ENCODE results near the gene CHST7.
A peak's percentile ranks its signal among the peaks of the same experiment; 100 is the strongest.

CHST7 gene

DNA sequence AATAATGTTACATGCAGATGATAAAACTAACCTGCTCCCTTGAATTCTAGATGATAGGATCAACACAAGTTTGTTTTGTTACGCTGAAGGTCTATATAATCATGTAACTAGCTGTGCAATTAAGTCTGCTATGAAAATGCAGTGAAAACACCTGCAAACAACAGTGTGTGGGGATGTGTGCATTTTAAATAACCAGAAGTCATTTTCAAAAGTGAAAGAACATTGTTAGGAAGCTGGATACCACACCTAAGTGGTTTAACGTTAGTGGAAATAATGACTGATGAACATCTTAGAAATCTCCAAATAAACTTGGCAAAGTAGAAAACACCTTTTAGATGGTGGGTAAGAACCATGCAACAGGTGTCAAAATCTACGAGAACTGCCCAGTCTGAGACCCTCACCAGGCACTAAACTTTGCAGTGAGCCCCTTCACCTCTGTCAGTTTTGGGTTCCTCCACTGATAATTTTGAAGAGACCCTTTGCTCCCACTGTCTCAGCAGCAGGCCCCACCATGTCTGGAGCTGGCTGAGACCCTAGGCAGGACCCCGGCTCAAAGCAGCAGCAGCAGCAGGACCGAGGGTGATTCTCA lies 36.6 kb downstream of the CHST7 start:
- ATAC-seq (no peak), DNase-seq (no peak)

DNA sequence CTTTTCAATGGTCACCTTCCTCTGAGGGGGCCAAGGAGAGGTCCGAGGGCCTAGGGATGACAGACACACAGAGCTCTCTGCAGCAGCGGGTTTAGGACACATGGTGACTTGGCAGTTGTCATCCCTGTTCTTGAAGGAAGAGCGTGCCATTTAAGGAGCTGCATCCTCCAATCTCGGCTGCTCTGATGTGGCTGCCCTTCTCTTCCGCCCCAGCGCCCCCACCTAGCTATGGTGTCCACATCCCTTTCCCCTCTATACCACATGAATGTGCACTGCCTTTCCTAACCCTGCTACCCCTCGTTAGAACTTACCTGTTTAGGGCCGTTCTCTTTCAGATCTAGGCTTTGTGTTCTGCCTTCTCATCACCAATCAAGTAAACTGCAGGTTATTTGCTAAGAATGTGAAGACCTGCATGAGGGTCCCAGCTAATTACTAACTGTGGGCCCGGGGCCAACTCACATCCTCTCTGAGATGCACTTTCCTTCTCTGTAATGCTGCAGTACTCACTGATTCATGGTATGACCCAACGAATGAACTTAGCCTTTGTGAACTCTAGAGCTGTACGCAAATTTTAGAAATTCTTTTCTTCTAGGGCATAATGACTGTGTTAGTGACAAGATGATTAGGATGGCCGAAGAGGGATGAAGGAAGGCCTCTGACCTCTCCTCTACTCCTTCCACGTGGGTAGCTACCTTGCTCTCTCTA lies 38.2 kb downstream of the CHST7 start:
- no peak for ATAC-seq
- peak; percentile 14 for DNase-seq

GRCh38 chrX:46617906-46618305 lies 44.3 kb downstream of the CHST7 start:
- ATAC-seq, result no peak
- no peak for DNase-seq

DNA sequence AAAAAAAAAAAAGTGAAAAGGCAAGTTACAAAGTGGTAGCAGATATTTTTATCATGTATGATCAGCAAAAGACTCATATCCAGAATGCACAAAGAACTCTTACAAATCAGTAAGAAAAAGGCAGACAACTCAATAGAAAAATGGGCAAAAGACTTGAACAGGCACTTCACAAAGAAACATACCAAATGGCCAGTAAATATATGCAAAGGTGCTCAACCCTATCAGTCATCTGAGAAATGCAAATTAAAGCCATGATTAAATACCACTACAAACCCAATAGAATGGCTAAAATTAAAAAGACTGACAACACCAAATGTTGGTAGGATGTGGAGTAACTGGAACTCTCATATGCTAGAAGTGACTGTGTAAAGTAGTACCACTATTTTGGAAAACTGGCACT lies 45.4 kb downstream of the CHST7 start:
- ATAC-seq (no peak), DNase-seq (no peak)

GRCh38 chrX:46620505-46620904 lies 46.9 kb downstream of the CHST7 start:
- no peak for ATAC-seq
- no peak for DNase-seq

- no peak for ATAC-seq
These were observed 48.0 kb downstream of the CHST7 start for GRCh38 chrX:46621572-46621971.

GRCh38 chrX:46624090-46624786 lies 50.7 kb downstream of the CHST7 start:
- DNase-seq (no peak), ATAC-seq (no peak)

More at GRCh38 chrX:46621572-46621971, 48.0 kb downstream of the CHST7 start:
- DNase-seq, result no peak

DNA sequence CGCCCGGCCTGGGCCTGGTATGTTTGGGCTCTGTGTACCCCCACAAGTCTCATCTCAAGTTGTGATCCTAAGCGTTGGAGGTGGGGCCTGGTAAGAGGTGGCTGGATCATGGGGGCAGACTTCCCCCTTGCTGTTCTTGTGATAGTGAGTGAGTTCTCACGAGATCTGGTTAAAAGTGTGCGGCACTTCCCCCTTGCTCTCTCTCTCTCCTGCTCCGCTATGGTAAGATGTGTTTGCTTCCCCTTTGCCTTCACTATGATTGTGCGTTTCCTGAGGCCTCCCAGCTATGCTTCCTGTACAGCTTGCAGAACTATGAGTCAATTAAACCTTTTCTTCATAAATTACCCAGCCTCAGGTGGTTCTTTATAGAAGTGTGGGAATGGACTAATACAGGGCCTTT lies 53.0 kb downstream of the CHST7 start:
- ATAC-seq (peak; percentile 23), DNase-seq (no peak)

DNA sequence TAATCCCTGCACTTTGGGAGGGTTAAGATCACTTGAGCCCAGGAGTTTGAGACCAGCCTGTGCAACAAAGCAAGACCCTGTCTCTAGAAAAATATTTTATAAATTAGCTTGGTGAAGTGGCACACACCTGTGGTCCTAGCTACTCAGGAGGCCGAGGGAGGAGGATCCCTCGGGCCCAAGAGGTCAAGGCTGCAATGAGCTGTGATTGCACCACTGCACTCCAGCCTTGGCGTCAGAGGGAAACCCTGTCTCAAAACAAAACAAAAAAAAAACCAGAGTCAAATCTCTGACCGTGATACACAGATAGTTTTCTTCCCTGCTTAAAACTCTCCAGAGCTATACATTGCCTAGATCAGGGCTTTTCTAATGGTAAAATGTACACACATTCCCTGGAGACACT lies 53.5 kb downstream of the CHST7 start:
- ATAC-seq (no peak), DNase-seq (no peak)

- no peak for ATAC-seq
- no peak for DNase-seq
These were observed 54.3 kb downstream of the CHST7 start for GRCh38 chrX:46627711-46628419.

- DNase-seq (peak; percentile 48), ATAC-seq (peak; percentile 96)
These were observed 55.2 kb downstream of the CHST7 start for GRCh38 chrX:46628460-46629371.

- DNase-seq (no peak), ATAC-seq (no peak)
These were observed 56.6 kb downstream of the CHST7 start for GRCh38 chrX:46630141-46630540.

DNA sequence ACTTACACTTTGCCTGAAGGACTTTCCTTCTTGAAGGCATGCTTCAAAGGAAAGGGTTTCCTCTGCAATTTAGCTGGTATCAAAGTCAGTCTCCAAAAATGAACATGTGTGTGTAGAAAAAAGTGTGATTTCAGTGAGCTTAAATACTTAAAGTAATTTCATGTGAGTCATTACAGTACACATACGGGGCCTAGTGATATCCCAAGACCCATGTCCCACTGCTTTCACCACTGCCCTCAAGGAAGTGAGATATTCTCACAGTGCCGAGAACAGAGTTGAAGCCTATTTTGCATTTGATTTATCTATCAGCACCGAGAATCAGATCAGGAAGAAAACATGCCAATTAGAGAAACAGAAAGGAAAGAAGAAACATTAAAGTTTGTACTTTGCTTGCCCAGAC lies 61.0 kb downstream of the CHST7 start:
- no peak for DNase-seq
- no peak for ATAC-seq

DNA sequence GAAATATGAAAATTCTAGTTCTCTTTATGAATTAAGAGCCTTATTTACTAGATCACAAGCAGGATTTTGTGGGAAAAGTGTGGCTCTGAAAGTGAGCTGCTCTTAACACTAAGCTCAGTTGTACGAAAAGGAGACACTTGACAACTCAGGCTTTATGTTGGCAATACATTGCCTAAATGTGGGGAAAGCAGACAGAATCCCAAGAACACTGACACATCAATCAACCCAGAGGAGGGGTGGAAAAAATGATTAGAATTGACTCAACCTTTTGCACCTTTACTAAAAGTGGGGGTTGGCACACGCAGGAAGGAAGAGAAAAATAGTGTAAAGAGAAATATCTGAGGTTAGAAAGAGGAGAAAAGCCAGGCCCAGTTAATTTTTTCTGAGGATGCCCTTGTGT lies 61.6 kb downstream of the CHST7 start:
- peak; percentile 63 for ATAC-seq
- DNase-seq, result no peak

- DNase-seq (no peak), ATAC-seq (no peak)
These were observed 62.7 kb downstream of the CHST7 start for GRCh38 chrX:46636223-46636622.

GRCh38 chrX:46637938-46638337 lies 64.4 kb downstream of the CHST7 start:
- no peak for DNase-seq
- peak; percentile 78 for ATAC-seq

GRCh38 chrX:46642145-46642544 lies 68.6 kb downstream of the CHST7 start:
- DNase-seq, result no peak
- ATAC-seq, result peak; percentile 59

DNA sequence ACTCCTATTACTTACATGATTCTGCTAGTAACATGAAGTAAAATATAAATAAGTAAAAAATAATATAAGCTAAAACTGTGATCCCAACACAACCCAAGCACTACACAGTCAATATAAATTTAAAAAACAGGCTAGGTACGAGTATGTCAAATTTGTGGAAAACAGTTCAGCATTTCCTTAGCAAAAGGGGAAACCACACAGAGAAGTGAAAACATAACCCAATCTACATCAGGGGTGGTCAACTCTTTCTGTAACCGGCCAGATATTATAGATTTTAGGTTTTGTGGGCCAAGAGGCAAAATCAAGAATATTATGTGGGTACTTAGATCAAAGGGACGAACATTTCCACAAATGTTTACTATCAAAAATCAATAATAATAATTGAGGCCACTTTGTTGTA lies 70.1 kb downstream of the CHST7 start:
- ATAC-seq (no peak), DNase-seq (no peak)

DNA sequence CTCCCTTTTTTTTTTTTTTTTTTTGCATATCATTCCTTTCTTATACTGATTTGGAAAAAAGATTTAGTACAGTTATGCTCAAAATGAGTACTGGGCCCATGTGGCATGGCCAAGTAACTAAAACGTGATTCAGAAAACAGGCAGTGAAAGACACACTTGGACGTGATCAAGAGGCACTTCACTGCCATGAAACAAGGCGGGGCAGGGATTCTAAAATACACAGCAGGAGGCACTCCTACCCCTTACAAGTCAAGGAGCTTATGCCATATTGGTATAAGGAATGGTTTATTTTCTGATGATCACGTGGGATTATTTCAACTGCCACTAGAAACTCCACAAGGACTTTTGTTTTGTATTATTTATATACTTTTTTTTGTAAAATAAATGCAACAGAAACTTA lies 72.0 kb downstream of the CHST7 start:
- DNase-seq (no peak), ATAC-seq (no peak)

- DNase-seq, result no peak
These were observed 73.7 kb downstream of the CHST7 start for GRCh38 chrX:46647251-46647650.

More at GRCh38 chrX:46647251-46647650, 73.7 kb downstream of the CHST7 start:
- ATAC-seq, result no peak

Measured in stimulated activated naive CD8-positive, alpha-beta T cell treated with anti-CD3 and anti-CD28 coated beads, Interleukin-15, Interleukin-2, amounts not matched to agents 100 U/mL and 50 U/mL, for 24 hours (primary cell).